Adipocyte (in vitro differentiated cells): ENCODE data around the gene NFIB.
A peak's percentile ranks its signal among the peaks of the same experiment; 100 is the strongest.

Experiments
- DNase-seq: peaks from one replicate; pipeline ENCODE4 v3.0.0-alpha.2; 2015; ENCODE audit warnings: low read depth
- H3K27me3 ChIP-seq: replicated peaks from 2 replicates; pipeline ENCODE4 v1.7.0; 2013; ENCODE audit warnings: mild to moderate bottlenecking, low read length, moderate library complexity; ENCODE audit not compliant: control insufficient read depth, insufficient read depth
- H3K36me3 ChIP-seq: 2 replicates; pipeline ENCODE4 v1.7.0; 2013; ENCODE audit warnings: low read length, mild to moderate bottlenecking, moderate library complexity; ENCODE audit not compliant: control insufficient read depth, insufficient read depth, severe bottlenecking
- H3K4me1 ChIP-seq: 2 replicates; pipeline ENCODE4 v1.7.0; 2013; ENCODE audit warnings: mild to moderate bottlenecking, low read length, moderate library complexity; ENCODE audit not compliant: control insufficient read depth, insufficient read depth
- H3K4me3 ChIP-seq: 2 replicates; pipeline ENCODE4 v1.7.0; 2013; ENCODE audit warnings: mild to moderate bottlenecking, low read length, moderate library complexity
- H3K9ac ChIP-seq: 2 replicates; pipeline ENCODE4 v1.7.0; 2013; ENCODE audit warnings: mild to moderate bottlenecking, low read length, moderate library complexity
- H3K9me3 ChIP-seq: 2 replicates; pipeline ENCODE4 v1.7.0; 2013; ENCODE audit warnings: mild to moderate bottlenecking, low read length, moderate library complexity; ENCODE audit not compliant: control insufficient read depth

The NFIB gene

DNA sequence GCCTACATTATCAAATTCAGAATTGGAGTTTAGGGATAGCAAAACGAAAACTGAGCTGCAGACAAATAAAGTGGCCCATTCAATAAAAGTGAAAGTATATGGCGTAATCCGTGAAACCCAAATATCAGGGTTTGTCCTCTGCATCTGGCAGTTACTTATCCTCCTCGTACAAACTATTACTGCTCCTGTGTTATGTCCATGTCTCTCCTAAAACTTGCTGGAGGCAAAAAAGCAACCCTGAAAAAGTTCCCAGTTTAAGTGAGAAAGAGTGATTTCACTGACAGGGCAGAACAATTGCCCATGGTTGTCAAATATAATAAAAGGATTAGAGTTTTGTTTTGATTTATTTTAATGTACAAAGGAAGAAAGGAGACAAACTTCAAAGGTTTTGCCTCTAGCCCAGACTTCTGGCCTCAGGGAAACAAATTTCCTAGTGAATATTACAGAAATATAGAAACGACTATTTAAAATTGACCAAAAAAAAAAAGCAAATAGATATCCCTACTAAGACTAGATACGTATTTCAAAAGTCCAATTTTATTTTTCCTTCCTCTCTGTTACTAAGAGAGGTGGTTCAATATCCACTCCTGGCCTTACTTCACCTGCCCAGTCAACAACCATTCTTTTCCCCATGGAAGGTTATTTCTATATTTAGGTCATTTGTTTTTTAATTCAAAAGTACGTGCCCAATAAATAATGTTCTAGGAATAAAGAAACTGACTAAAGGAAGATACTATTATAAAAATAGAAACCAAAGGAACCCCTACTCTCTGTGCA, 50.0 kb downstream of the NFIB start:
- peak overlapping the region; percentile 34 for H3K4me3 ChIP-seq
- H3K9ac ChIP-seq, result no peak overlapping the region
- peaks cover 15% of the 10 kb centered on the region for H3K4me1 ChIP-seq

DNA sequence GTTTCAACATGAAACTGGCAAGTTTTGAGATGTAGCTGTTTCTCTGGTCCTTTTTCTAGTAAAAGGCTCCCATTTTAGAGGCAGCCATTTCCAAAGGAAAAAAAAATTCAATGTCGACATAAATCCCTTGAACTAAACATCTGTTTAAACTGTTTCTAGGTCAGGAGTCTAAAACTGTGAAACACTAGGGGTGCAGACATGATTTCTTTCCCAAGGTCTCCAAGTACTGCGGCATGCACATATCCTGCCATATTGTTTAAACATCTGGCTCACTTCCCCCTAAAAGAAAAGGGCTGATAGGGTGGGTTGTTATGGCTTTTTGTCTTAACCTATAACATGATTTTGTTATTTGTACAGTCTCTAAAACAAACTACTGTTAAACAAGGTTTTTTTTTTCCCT, 51.1 kb downstream of the NFIB start:
- no peak for DNase-seq
- Histone ChIP-seq H3K9ac (no peak overlapping the region), H3K9me3 (no peaks in the 10 kb centered on the region), H3K4me1 (peaks cover 26% of the 10 kb centered on the region), H3K4me3 (no peak overlapping the region), H3K36me3 (no peaks in the 10 kb centered on the region), H3K27me3 (no peaks in the 10 kb centered on the region)

More for the DNA sequence above, 50.0 kb downstream of the NFIB start:
- Histone ChIP-seq H3K27me3 (no peaks in the 10 kb centered on the region), H3K9me3 (no peaks in the 10 kb centered on the region), H3K36me3 (no peaks in the 10 kb centered on the region)
- DNase-seq, result no peak

DNA sequence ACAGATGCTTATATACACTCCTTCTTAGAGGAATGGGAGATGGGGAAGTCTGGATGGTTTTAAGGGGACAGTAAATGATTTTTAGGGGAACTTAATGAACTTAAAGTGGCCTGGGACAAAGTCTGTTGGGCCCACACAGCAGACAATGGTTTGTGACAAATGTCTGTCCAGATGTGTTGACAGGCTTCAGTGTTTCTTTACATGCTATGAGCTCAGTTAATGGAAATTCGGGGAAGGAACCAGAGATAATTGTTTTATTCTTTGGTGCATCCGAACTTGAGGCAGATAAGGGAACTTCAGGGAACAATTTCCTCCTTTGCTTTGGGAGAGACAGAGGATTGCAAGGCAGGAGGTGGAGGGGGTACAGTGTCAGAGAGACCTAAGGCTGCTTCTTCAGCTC, 52.3 kb downstream of the NFIB start:
- H3K9me3 ChIP-seq, result no peaks in the 10 kb centered on the region

DNA sequence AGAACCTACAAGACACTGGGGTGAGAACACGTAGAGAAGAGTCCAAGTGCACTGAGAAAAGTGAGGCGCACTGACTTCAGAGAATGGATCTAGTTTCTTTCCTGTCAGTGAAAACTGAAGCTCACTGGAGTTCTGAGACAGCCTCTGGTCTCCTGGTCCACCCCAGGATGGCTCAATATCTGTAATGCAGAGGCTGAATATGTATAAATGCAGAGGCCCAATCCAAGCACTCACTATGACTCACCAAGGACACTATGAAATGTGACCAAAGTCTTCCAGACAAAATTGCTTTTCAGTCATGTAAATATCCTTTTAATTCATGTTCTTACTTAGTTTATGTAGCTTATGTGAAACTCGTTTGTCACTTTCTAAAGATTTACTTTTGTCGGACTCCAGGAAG, 53.8 kb downstream of the NFIB start:
- Histone ChIP-seq H3K27me3 (no peaks in the 10 kb centered on the region), H3K9me3 (no peaks in the 10 kb centered on the region), H3K9ac (no peak overlapping the region), H3K4me3 (no peak overlapping the region), H3K4me1 (peaks cover 49% of the 10 kb centered on the region), H3K36me3 (no peaks in the 10 kb centered on the region)
- no peak for DNase-seq

More for the DNA sequence above, 52.3 kb downstream of the NFIB start:
- H3K4me1 ChIP-seq, result peaks cover 36% of the 10 kb centered on the region
- H3K27me3 ChIP-seq, result no peaks in the 10 kb centered on the region
- no peak overlapping the region for H3K9ac ChIP-seq
- no peak overlapping the region for H3K4me3 ChIP-seq
- H3K36me3 ChIP-seq, result no peaks in the 10 kb centered on the region
- DNase-seq, result no peak

DNA sequence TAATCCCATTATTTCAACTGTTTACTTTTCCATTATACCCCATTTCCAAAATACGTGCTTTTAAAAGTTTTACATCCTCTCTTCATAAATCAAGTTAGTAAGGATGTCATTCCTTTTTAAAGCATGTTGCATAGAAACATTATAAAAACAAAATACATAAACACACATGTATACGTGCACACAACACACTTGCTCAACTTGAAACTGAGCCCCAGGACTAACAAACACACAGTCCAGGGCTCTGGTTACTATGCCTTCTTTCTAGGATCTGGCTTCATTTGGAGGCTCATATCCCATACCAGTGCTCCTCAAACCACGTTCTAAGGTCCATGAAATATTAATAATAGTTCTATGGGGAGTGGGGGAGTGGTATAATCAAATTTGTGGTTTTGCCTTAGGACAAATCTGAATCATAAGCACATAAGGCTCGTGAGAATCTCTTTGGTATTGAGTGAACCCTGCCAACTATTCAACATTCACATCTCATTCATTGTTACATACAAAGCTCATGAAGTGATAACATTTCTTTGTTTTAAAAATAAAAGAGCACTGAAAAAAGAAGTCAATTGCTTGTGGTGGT, 55.2 kb downstream of the NFIB start:
- no peaks in the 10 kb centered on the region for H3K27me3 ChIP-seq
- H3K9me3 ChIP-seq, result no peaks in the 10 kb centered on the region
- peaks cover 47% of the 10 kb centered on the region for H3K4me1 ChIP-seq
- H3K36me3 ChIP-seq, result no peaks in the 10 kb centered on the region
- peak overlapping the region; percentile 1 for H3K4me3 ChIP-seq
- H3K9ac ChIP-seq, result no peak overlapping the region
- peak; percentile 85 for DNase-seq

- H3K9me3 ChIP-seq, result no peaks in the 10 kb centered on the region
- H3K4me1 ChIP-seq, result peaks cover 42% of the 10 kb centered on the region
- no peaks in the 10 kb centered on the region for H3K36me3 ChIP-seq
- no peaks in the 10 kb centered on the region for H3K27me3 ChIP-seq
- no peak overlapping the region for H3K9ac ChIP-seq
- peak; percentile 52 for DNase-seq
- no peak overlapping the region for H3K4me3 ChIP-seq
These were observed 55.8 kb downstream of the NFIB start for GRCh38 chr9:14258156-14258555.

DNA sequence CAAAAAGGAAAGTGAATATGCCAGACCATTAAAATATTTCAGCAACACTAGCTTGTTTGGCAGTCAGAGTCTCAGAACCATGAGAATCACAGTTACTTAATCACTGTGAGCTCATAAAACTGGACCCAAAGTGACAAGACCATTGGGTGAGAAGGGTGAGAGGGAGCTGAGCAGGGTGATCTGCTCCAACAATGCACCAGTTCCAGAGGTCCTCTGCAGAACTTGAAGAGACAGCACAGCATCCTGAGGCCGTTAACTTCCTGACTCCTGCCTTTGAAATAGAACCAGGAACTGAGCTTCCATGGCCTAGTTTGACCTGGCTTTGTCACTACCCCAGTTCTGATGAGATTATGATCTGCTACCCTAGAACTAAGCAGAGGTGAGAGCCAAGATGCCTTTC, 57.4 kb downstream of the NFIB start:
- peak overlapping the region; percentile 21 for H3K4me3 ChIP-seq
- no peaks in the 10 kb centered on the region for H3K9me3 ChIP-seq
- H3K27me3 ChIP-seq, result no peaks in the 10 kb centered on the region
- peaks cover 52% of the 10 kb centered on the region for H3K4me1 ChIP-seq
- H3K36me3 ChIP-seq, result no peaks in the 10 kb centered on the region
- no peak overlapping the region for H3K9ac ChIP-seq
- peak; percentile 35 for DNase-seq

DNA sequence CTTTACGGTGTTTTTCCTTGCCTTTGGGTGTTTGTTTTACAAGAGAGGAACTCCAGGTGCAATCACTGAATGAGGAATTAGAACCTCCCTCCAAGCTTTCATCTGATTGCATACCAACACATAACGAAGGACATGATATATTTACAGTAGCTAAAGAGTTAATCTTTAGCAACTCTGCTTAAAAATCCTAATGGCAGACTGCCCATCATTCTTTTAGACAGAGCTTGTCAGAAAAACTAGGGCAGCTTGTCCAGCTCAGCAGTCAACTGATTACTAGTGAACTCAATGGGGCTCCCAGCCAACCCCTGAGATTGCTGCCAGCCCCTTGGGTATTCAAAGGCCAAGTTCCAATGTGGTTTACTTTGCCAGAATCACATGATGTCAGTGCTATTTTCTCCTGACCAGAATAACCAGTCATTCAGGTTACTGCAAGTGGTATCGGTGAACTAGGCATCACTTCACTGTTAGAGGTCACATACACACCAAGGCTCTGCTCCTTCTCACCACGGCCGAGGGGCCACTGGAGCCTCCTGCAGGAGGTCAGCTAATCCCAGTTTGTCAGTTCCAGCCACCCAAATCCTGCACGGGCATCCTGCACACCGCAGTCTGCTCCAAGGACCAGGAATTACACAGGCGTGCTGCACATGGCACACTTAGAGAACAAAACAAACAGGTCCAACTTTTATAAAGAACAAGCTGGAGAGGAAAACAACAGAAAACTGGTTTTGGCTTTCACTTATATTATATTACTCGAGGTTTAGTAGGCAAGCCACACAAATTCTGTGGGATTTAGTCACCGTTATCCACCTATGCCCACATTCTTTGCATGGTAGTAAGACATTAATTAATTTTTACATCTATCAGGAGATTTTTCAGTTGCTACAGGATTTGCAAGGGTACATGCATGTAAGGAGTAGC, 62.5 kb downstream of the NFIB start:
- Histone ChIP-seq H3K4me3 (peak overlapping the region; percentile 71), H3K9ac (peak overlapping the region; percentile 45), H3K4me1 (peaks cover 38% of the 10 kb centered on the region), H3K27me3 (no peaks in the 10 kb centered on the region), H3K36me3 (no peaks in the 10 kb centered on the region), H3K9me3 (no peaks in the 10 kb centered on the region)
- DNase-seq, result peak; percentile 75

GRCh38 chr9:14250794-14251153, 63.2 kb downstream of the NFIB start:
- peak overlapping the region; percentile 71 for H3K4me3 ChIP-seq
- H3K36me3 ChIP-seq, result no peaks in the 10 kb centered on the region
- no peaks in the 10 kb centered on the region for H3K27me3 ChIP-seq
- peaks cover 36% of the 10 kb centered on the region for H3K4me1 ChIP-seq
- no peak overlapping the region for H3K9ac ChIP-seq
- H3K9me3 ChIP-seq, result no peaks in the 10 kb centered on the region
- peak; percentile 58 for DNase-seq

GRCh38 chr9:14249527-14249926, 64.4 kb downstream of the NFIB start:
- Histone ChIP-seq H3K36me3 (no peaks in the 10 kb centered on the region), H3K27me3 (no peaks in the 10 kb centered on the region), H3K9me3 (no peaks in the 10 kb centered on the region), H3K4me1 (peaks cover 38% of the 10 kb centered on the region), H3K9ac (no peak overlapping the region), H3K4me3 (no peak overlapping the region)
- DNase-seq, result no peak

DNA sequence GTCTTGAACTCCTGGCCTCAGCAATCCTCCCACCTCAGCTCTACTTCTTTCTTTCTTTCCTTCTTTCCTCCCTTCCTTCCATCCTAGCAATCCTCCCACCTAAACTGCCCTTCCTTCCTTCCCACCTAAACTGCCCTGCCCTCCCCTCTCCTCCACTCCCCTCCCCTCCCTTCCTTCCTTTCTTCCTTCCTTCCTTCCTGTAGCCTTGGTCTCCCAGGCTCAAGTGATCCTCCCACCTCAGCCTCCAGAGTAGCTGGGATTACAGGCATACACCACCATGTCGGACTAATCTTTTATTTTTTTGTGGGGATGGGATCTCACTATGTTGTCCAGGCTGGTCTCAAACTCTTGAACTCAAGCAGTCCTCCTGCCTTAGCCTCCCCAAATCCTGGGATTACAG, 65.8 kb downstream of the NFIB start:
- H3K27me3 ChIP-seq, result no peaks in the 10 kb centered on the region
- H3K9ac ChIP-seq, result no peak overlapping the region
- H3K4me3 ChIP-seq, result no peak overlapping the region
- H3K9me3 ChIP-seq, result no peaks in the 10 kb centered on the region
- H3K36me3 ChIP-seq, result no peaks in the 10 kb centered on the region
- DNase-seq, result no peak
- peaks cover 46% of the 10 kb centered on the region for H3K4me1 ChIP-seq
